ENCODE data around the gene LMBR1. TPM values are rescaled to one million over a fixed set of nuclear protein-coding genes. Genes with fewer than 3 reads are reported as not detected.

LMBR1 gene
- polyA plus RNA-seq, 1 donor from 2014 or later: 68.9 TPM

DNA sequence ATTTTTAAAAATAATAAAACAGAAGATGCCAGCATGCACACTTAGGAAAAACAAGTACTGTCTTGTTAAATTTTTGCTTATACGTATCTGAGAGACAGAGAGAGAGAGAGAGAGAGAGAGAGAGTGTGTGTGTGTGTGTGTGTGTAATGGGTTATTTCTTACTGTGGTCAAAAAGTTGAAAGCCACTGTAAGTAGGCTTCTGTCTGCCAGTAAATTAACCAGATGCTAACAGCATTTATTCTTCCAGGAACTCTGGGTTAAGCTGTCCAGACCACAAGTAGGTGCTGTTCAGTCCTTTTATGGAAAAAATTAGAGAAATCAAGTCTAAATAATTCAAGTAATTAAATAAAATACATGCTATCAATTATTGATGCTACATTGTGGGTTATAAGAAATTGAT is 212.7 kb downstream of the LMBR1 start (continued):
- TF ChIP-seq EZH2 (IDR thresholded peaks at IDR 0.05; ENCODE audit: borderline replicate concordance, insufficient read depth, low read length, poor library complexity, severe bottlenecking): no peak

DNA sequence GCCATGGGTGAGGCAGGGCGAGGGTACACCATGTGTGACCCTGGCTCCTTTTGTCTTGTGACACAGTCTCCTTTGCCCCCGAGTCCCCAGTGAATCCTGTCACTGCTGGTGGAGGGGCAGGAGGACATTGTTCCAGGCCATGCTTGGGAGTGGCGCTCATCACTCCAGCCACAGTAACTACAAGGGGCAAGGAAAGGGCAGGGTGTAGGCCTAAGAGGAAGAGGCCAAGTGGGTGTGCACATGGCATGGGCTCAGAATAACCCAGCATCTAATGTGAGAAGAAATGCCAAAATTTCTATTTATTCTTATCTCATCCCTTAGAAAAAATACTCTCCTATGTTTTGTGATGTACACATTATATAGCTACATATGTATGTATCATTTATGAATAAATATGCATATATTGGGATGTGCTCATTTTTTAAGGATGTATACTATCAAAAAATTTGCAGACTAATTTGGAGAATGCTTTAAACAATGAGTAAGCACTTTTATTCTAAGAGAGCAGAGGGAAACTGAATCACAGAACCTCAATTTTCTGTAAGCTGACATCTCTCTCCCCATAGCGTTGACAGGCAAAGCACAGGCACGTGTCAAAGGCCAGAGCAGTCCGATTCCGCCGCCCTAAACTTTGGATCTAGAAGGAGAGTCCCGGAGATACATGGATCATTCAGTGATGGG is 215.5 kb downstream of the LMBR1 start:
- peaks cover 11% of the 10 kb centered on the region for H3K36me3 ChIP-seq (ENCODE audit: insufficient read depth, low read length)
- no peak for TF ChIP-seq SMC3 (conservative IDR thresholded peaks at IDR 0.05; ENCODE audit: poor library complexity)
- no peak for TF ChIP-seq MXI1 (conservative IDR thresholded peaks at IDR 0.05; ENCODE audit: poor library complexity, severe bottlenecking)
- TF ChIP-seq EZH2 (IDR thresholded peaks at IDR 0.05; ENCODE audit: borderline replicate concordance, insufficient read depth, low read length, poor library complexity, severe bottlenecking): no peak

DNA sequence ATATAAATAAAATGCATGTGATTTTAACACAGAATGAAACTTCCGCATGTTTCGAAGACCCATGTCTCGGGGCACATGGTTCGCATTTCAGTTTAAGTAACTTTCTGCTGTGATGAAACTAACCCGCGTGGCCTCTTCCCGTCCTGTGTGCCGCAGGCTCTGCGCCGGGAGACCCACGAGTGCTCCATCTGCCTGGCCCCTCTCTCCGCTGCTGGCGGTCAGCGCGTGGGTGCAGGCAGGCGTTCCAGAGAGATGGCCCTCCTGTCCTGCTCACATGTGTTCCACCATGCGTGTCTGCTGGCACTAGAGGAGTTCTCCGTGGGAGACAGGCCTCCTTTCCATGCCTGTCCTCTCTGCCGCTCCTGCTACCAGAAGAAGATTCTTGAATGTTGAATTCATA is 216.7 kb downstream of the LMBR1 start:
- no peaks in the 10 kb centered on the region for H3K9me3 ChIP-seq (ENCODE audit: low read length)
- TF ChIP-seq EZH2 (IDR thresholded peaks at IDR 0.05; ENCODE audit: borderline replicate concordance, insufficient read depth, low read length, poor library complexity, severe bottlenecking) (no peak), EP300 (conservative IDR thresholded peaks at IDR 0.05; ENCODE audit: poor library complexity, severe bottlenecking) (no peak), TAF1 (IDR thresholded peaks at IDR 0.05; ENCODE audit: low read depth) (no peak), MXI1 (conservative IDR thresholded peaks at IDR 0.05; ENCODE audit: poor library complexity, severe bottlenecking) (no peak), RAD21 (conservative IDR thresholded peaks at IDR 0.05) (no peak), SMC3 (conservative IDR thresholded peaks at IDR 0.05; ENCODE audit: poor library complexity) (no peak), POLR2AphosphoS5 (IDR thresholded peaks at IDR 0.05) (no peak)
- TF ChIP-seq, protein P1, sequence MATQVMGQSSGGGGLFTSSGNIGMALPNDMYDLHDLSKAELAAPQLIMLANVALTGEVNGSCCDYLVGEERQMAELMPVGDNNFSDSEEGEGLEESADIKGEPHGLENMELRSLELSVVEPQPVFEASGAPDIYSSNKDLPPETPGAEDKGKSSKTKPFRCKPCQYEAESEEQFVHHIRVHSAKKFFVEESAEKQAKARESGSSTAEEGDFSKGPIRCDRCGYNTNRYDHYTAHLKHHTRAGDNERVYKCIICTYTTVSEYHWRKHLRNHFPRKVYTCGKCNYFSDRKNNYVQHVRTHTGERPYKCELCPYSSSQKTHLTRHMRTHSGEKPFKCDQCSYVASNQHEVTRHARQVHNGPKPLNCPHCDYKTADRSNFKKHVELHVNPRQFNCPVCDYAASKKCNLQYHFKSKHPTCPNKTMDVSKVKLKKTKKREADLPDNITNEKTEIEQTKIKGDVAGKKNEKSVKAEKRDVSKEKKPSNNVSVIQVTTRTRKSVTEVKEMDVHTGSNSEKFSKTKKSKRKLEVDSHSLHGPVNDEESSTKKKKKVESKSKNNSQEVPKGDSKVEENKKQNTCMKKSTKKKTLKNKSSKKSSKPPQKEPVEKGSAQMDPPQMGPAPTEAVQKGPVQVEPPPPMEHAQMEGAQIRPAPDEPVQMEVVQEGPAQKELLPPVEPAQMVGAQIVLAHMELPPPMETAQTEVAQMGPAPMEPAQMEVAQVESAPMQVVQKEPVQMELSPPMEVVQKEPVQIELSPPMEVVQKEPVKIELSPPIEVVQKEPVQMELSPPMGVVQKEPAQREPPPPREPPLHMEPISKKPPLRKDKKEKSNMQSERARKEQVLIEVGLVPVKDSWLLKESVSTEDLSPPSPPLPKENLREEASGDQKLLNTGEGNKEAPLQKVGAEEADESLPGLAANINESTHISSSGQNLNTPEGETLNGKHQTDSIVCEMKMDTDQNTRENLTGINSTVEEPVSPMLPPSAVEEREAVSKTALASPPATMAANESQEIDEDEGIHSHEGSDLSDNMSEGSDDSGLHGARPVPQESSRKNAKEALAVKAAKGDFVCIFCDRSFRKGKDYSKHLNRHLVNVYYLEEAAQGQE (IDR thresholded peaks at IDR 0.05; ENCODE audit: borderline replicate concordance): no peak
- H3K4me2 ChIP-seq (ENCODE audit: low read length): no peak overlapping the region
- H2AFZ ChIP-seq (ENCODE audit: low read depth, low read length): no peak overlapping the region
- no peak overlapping the region for H3K27ac ChIP-seq (ENCODE audit: low read length)
- H3K4me3 ChIP-seq (ENCODE audit: low read length): no peak overlapping the region
- H3K9ac ChIP-seq (ENCODE audit: low read length): no peak overlapping the region
- H3K27me3 ChIP-seq (ENCODE audit: insufficient read depth, low read depth, low read length): no peaks in the 10 kb centered on the region
- no peaks in the 10 kb centered on the region for H3K9me2 ChIP-seq (ENCODE audit: insufficient read depth, low read length)
- H3K79me2 ChIP-seq (replicated peaks; ENCODE audit: insufficient read depth, low read length): no peaks in the 10 kb centered on the region
- peaks cover 19% of the 10 kb centered on the region for H3K36me3 ChIP-seq (ENCODE audit: insufficient read depth, low read length)
- H4K20me1 ChIP-seq (ENCODE audit: insufficient read depth): no peaks in the 10 kb centered on the region
- H3F3A ChIP-seq (ENCODE audit: insufficient read depth, low read length, poor library complexity, severe bottlenecking): no peaks in the 10 kb centered on the region

More for the DNA sequence above, 215.5 kb downstream of the LMBR1 start:
- Histone ChIP-seq H4K20me1 (ENCODE audit: insufficient read depth) (no peaks in the 10 kb centered on the region), H3K4me3 (ENCODE audit: low read length) (no peak overlapping the region), H3K9me3 (ENCODE audit: low read length) (no peaks in the 10 kb centered on the region), H3K9ac (ENCODE audit: low read length) (no peak overlapping the region), H3K4me2 (ENCODE audit: low read length) (no peak overlapping the region), H3K27ac (ENCODE audit: low read length) (no peak overlapping the region), H3K79me2 (replicated peaks; ENCODE audit: insufficient read depth, low read length) (no peaks in the 10 kb centered on the region), H2AFZ (ENCODE audit: low read depth, low read length) (no peak overlapping the region), H3F3A (ENCODE audit: insufficient read depth, low read length, poor library complexity, severe bottlenecking) (no peaks in the 10 kb centered on the region), H3K9me2 (ENCODE audit: insufficient read depth, low read length) (no peaks in the 10 kb centered on the region), H3K27me3 (ENCODE audit: insufficient read depth, low read depth, low read length) (no peaks in the 10 kb centered on the region)
